Stimulated activated CD4-positive, alpha-beta T cell treated with anti-CD3 and anti-CD28 coated beads, Interleukin-2, amount 100 ng/mL, for 48 hours (primary cell): ENCODE data around the gene PEX1.
A peak's percentile ranks its signal among the peaks of the same experiment; 100 is the strongest.
"Not testable (repeated sequence)": the region's sequence is repeated elsewhere in the genome, so short reads cannot be mapped to it uniquely, and the experiment has no call there.

Source experiments
- DNase-seq, 2 donors: peaks; one replicate each; pipeline ENCODE4 v3.0.0-alpha.2; 2020

The PEX1 gene

DNA sequence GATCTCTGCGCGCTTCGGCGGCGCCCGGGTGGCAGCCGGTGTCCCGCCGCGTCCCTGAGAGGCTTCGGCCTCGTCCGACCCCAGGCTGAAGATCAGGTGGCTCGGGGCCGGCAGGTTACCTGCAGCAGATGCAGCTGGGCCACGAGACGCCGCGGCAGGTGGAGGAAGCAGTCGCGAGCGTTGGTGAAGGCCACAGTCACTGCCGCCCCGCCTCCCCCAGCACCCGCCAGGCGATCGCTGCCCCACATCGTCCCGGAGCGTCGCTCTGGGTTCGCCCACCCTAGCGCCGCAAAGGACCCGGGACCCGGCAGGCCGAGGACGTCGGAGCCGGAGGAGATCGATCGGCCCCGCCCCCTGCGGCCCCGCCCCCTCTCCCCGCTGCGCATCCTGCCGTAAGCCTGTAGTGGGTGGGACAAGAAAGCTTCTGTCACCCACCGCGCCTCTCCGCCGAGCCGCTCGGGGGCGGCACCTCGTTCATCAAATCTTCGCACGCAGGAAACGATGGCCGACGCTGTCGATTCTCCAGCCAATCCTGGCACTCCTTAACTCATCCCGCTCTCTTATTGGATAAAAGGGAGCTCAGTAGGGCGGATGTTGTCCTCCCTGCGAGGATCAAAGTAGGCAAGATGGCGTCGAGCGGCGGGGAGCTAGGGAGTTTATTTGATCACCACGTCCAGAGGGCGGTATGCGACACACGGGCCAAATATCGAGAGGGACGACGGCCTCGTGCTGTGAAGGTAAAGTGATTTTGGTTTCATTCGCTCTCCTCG, at the start of gene PEX1, which contains the start of gene RBM48:
PEX1 (minus strand) TSS at position 333 of the 770 bp plus-strand sequence; CDS start at position 248, 85 bp downstream.
RBM48 (plus strand) TSS at position 608 of the 770 bp plus-strand sequence; CDS start at position 627, 19 bp downstream.
- DNase-seq = peak; percentile 87 to 88

DNA sequence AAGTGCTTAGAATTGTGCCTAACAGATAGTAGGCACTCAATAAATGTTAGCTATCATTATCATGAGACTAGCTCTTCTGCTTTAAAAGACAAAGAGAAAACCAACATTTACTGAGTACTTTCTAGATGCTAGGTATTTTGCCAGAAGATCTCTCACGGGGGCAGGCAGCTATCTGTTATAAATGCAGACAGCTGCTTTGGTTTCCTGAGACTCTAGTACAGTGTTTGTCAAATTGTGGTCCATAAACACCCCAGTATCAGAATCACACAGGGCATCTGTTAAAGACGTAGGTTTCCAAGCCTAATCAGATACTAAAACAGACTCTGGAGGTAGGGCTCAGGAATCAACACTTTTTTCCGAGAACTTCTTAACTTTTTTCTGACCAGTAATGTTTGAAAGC, 48.0 kb upstream of the PEX1 start:
- no peak for DNase-seq

DNA sequence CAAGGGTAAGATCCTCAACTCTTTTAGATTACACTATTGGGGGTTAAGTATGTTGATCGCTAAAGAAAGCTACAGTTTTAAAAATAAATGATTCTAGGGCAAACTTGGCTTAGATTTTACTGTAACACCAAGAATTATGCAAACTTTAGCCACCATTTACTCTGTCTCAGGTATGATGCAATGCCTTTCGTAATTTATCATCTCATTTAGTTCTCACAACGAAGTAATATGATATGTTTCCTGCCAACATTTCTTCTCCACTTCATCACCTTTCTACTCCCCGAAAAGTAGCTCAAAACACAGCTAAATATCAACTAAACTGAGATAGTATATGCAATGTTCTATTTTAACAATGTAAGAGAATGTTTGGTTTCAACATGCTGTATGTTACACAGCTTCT, 40.8 kb upstream of the PEX1 start:
- no peak for DNase-seq

DNA sequence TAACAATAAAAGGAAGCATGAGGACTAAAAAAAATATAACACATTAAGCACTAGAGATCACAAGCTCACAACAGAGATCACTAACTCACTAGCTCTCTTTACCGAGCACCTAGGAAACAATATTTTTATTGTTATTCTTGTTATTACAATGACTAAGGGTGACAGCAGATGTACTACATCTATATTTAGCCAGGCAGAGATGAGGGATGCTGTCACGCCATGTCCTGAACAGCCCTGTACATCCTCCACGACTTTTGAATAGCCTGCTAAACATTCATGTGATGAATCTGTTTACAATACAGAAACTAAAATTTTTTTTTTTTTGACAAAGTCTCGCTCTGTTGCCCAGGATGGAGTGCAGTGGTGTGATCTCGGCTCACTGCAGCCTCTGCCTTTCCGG, 39.1 kb upstream of the PEX1 start:
- DNase-seq = no peak

DNA sequence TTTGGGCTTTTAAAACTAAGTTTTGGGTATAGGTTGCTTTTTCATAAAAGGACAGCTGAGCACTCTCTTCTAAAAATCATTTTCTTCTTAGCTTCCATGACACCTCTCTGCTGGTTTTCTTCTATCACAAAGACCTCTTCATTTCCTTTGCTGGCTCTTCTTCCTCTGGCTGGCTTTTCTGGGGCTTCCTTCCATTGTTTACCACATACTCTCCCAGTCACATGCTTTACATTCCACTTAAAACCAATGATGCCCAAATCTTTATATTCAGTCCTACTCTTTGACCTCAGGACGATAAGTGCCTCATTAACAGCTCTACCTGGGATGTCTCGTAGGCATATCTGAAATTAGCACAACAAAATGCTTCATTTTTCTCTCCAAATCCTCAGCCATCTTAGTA, 35.0 kb upstream of the PEX1 start:
- DNase-seq = no peak

DNA sequence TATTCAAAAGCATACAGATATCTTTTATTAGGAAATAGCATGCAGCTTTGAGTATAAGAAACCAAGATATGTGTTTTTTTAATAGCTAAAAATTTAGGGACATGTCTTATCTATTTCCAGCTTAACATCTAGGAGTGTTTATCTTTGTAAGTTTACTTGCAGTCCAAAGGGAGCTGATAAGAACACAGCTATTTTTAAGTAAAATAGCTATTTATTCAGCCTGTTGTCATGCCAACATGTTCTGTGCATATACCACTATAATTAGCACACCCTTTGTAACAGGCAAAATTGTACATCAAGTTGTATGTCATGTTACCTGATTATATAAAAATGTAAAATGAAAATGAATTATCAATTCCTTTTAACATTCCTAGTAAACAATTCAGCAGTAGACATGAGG, 32.3 kb upstream of the PEX1 start:
- no peak for DNase-seq

DNA sequence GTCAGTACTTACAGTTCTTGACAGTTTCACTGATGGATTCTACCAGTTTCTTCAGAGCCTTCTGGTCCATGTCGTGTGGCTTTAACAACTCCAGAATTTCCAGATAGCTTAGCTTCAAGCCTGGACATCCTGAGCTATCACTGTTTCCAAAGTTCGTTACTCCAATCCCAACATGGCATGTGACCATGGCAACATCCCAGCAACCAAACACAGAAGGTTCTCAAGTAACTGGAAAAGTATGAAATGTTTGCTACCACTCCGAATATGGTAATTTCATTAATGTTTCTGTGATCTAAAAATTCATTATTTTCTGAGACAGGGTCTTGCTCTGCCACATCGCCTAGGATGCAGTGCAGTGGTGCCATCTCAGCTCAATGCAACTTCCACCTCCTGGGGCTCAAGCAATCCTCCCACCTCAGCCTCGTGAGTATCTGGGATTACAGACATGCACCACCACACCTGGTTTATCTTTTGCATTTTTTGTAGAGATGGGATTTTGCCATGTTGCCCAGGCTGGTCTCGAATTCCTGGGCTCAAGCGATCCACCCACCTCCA, 29.6 kb upstream of the PEX1 start:
- DNase-seq = no peak

DNA sequence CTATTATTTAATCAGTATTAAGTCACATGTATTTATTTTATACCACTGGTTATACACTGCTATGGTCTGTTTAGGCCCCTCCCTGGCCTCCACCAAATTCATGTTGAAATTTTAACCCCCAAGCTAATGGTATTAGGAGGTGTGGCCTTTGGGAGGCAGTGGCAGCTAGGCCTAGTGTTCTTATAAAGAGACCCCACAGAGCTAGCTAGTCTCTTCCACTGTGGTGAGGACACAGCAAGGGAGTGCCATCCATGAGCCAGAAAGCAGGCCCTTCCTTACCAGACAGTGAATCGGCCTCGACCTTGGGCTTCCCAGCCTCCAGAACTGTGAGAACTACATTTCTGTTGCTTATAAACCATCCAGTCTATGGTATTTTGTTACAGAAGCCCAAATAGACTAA, 28.9 kb upstream of the PEX1 start:
- DNase-seq = no peak

DNA sequence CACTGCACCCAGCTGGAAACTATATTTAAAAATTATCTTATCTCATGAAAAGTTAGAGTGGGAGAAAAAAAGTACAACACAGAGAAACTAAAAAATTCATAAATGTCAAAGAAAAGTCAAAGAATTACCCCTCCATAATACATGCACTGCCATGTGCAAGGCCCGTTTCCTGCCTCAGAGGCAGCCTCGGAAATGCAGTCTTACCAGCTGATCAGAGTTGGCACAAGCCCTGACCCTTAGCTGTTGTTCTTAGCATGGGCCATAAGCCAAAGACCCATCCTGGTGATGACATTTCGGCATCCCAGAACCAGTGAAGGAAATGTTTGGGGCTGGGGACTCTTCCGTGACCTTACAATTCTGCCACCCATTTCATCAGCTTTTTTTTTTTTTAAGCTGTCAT, 21.9 kb upstream of the PEX1 start:
- DNase-seq = no peak

DNA sequence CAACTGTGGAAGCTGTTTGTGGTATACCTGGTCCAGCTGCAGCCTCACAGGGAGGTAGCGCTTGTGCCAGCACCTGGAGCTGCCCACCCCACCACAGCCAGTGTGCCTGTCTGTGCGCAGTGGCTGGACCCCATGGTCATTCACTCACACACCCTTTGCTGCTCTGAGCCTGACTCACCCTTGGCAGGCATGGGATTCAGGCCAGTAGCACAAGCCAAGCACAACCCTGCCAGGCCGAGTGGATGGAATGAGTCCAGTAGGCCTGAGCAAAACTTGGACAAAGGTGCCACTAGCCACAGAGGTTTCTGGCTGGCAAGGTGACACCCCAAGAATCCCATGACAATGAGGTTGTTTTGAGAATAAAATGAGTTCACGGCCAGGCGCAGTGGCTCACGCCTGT, 19.3 kb upstream of the PEX1 start:
- no peak for DNase-seq

DNA sequence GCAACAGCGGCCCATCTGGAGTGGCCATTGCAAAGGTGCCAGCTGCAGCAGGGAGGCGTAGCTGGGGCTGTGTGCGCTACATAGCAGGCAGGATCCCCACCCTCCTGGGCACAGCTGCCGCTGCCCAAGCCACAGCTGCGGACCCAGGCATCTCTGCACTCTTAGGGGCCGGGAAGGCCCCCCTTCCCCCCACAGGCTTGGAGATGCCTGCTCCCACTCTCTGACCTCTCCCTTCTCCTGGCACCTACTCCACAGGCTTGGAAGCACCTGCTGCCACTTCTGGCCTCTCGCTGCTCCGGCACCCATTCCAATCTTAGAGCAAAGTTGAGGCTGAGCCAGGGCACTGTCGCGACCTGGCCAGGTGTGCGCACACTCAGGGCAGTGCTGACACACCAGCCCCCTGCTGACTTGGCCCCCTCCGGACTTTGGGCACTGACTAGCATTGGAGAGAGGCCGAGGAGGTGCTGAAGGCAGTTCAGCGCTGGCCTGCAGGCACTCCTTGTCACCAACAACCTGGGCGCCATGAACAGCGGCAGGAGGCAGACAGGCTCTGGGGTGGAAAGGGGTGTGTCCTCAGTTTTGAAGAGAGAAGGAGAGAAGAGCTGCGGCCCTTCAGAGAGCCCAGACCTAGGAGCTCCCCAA, 18.7 kb upstream of the PEX1 start:
- DNase-seq = no peak

DNA sequence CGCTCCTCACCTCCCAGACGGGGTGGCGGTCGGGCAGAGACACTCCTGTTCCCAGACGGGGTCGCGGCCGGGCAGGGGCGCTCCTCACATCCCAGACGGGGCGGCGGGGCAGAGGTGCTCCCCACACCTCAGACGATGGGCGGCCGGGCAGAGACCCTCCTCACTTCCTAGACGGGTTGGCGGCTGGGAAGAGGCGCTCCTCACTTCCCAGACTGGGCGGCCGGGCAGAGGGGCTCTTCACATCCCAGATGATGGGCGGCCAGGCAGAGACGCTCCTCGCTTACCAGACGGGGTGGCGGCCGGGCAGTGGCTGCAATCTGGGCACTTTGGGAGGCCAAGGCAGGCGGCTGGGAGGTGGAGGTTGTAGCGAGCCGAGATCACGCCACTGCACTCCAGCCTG, 16.8 kb upstream of the PEX1 start:
- DNase-seq = not testable (repeated sequence)

DNA sequence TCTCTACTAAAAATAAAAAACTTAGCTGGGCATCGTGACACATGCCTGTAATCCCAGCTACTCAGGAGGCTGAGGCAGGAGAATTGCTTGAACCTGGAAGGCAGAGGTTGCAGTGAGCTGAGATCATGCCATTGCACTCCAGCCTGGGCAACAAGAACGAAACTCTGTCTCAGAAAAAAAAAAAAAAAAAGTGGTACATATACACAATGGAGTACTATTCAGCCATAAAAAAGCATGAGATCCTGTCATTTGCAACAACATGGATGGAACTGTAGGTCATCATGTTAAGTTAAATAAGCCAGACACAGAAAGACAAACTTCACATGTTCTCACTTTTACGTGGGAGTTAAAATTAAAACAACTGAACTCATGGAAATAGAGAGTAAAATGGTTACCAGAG, 15.2 kb upstream of the PEX1 start:
- not testable (repeated sequence) for DNase-seq

DNA sequence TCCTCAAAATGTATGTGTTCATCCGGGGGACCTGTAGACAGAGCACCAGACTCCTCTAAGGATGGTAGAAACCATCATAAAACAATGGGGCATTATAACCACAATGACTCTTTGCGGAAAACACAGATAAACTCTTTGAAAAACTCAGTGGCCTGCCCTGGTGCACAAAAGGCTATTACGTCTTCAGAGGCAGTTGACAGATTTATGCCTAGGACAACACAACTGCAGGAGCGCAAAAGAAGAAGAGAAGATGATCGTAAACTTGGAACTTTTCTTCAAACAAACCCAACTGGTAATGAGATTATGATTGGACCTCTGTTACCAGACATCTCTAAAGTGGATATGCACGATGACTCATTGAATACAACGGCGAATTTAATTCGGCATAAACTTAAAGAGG, 6.3 kb upstream of the PEX1 start:
- DNase-seq = no peak

DNA sequence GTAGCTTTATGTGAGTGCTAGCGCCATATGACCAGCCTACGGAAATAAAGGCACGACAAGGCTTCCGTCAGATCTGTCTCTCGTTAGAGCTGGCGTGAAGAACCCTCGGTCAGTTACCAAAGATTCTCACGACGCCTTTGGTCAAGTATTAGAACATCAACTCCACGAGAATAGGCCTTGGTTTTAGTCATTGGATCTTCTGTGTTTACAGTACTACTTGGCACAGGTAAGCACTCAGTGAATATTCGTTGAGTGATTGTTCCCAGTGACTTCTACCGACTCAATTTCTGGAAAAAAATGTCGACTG, 591 bp upstream of the PEX1 start:
- no peak for DNase-seq

DNA sequence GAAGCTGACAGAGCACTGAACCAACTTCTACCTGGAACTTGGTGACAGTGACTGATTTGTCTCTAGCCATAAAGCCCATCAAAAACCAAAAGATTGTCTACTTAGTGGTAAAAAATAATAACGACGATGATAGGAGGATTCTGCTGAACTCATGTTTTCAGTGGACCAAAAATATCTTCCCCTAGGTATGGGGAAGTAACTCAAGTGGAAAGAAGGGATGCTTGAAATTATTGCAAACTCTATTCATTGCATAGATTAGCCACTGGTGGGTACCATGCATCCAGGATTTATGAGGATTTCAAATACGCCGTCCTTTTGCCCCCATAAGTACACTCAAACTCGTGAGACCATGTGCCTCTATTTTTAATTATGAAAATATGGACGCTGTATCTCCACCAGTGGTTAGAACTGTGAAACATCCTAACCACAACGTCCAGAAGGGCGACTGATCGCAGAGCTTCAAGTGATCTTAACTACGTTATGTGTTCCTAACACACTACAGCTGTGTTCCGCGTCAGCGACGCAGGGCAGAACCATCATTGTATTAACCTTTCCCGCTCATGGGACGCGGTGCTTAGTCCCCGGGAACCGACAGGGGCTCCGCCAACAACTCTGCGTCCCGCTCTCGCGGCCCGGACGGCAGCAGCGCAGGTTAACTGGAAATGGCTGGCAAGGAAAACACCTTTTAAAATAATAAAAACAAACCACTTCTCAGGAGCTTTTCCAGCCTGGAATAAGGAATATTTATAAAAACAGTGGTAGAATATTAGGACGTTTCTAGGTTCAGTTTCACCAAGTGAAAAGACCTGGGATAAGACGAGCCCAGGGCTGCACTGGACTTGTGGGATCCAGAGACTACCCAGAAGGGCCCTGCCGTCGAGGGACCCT, 776 bp downstream of the PEX1 start:
- peak; percentile 41 for DNase-seq

DNA sequence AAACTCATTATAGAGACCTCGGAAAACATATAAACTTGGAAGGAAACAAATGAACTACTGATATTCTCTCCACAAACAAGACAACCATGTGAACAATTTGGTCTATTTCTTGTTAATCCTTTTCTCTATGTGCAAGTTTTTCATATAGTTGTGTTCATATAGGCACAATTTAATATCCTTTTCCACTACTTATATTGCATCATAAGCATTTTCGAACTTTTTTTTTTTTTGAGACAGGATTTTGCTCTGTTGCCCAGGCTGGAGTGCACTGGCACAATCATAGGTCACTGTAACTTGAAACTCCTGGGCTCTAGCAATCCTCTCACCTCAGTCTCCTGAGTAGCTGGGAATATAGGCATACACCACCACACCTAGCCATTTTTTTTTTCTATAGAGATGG, 5.2 kb downstream of the PEX1 start:
- DNase-seq = no peak

DNA sequence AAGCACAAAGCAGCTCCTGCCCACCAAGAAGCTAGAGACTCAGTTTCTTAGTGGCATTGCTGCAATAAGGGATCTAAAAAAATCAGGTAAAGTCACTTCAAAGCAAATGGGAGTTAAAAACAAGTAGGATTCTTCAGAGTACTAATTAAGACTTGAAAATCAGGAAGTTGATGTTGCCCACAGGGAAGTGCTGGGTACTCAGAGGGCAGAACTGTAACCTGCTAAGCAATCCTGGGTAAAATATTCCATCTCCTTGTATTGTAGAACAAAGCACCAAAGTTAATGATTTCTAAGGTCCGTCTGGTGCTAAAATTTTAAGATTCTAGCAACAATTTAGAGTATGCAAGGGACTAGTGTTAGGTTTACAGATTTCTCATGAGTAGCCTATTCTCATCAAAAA, 8.3 kb downstream of the PEX1 start:
- DNase-seq = no peak

DNA sequence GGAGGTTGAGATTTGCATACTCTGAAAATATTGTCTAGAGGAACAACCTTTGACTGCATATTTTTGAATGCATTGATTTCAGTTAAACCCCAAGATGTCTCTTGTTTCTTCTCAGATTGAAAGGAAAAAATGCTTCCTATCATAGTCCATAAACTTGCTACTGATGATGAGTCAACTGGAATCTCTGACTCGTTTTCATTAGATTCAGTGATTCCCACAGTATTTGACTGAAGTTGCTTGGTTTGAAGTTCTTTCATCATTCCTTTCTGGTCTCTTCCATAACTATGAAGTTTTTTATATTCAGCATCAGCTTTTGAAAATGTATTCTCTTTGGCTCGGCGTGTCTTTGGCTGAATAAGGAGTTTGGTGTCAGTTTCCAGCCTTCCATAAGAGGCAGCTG, 10.7 kb downstream of the PEX1 start:
- no peak for DNase-seq

DNA sequence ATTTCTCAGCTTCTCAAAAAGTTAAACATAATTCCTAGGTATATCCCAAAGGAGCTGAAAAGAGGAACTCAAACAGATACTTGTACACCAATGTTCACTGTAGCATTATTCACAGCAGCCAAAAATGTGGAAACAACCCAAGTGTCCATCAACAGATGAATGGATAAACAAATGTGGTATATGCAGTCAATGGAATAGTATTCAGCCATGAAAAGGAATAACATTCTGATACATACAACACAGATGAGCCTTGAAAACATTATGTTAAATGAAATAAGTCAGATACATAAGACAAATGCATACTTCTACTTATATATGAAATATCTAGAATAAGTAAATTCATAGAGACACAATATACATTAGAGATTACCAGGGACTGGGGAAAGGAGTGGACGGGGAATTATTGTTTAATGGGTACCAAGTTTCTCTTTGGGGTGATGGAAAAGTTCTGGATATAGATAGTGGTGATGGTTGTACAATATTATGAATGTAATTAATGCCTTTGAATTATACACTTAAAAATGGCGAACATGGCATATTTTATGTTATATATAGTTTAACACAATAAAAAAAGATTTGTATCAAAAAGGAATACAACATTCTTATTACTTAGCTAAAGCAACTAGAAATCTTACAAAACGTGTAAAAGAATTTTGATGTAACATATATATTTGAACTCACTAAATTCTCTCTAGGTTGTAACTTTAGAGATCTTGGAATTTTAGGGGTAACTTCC, 15.0 kb downstream of the PEX1 start:
- no peak for DNase-seq

DNA sequence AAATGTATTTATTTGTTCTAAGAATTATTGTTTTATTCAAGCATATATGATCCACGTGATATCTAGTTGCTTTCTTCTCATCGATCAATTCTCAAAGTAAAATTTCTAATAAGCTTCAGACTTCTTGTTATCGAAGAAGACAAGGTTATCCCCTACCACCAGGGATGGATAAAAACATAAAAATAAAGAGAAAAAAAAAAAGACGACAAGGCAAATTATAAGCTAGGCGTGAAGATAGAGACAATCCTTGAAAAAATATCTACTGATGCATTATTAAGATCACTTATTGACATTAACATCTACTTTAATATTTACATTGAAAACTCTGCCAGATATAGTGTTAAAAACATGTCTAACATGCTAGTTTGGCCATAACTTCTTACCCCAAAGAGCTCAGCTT, 19.4 kb downstream of the PEX1 start:
- no peak for DNase-seq

DNA sequence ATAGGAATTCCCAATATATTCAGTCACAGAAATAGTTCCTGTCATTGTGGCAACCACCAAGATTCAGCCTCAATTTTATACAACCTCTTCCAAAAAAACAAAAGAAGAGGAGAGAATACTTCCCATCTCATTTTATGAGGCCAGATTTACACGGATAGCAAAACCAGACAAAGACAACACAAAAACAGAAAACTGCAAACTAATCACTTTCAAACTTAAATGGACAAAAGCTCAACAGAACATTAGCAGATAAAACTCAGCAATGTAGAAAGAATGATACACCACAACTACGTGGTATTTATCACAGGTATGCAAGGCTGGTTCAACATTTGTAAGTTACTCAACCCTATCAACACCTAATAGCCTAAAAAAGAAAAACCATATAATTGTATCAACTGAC, 22.0 kb downstream of the PEX1 start:
- no peak for DNase-seq

DNA sequence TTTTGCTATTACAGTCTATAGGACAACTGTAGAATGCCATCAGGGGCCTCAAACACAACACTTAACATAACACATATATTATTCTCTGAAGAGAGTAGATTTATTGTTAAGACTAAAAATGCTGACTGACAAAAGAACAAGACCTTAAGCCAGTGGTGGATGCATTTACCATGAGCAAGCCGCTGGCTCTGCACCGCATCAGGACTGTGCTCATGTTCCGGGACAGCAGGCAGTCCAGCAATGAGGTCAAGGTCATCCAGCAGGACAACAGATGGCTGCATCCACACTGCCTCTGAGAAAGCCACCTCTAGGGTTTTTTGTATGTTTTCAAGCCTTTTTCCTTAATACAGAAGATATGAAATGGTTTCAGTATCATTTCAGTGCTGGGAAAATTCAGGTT, 23.8 kb downstream of the PEX1 start:
- no peak for DNase-seq
